Middle frontal gyrus (tissue), 1 donor: ENCODE data around the gene GLRX.
"Not testable (repeated sequence)": the region's sequence is repeated elsewhere in the genome, so short reads cannot be mapped to it uniquely, and the experiment has no call there.

Source experiments
- DNase-seq: peaks from one replicate; pipeline ENCODE4 v3.0.0-alpha.2; 2015; ENCODE audit warnings: low spot score; ENCODE audit errors: extremely low spot score

Gene GLRX

GRCh38 chr5:95822542-95823181 lies at the start of gene GLRX:
Gene GLRX, minus strand, starts transcription at chr5:95822726. Its CDS starts 64 bp downstream, at chr5:95822662.
- DNase-seq: no peak

GRCh38 chr5:95871146-95871806 lies 48.8 kb upstream of the GLRX start:
- DNase-seq: no peak

GRCh38 chr5:95870105-95870672 lies 47.7 kb upstream of the GLRX start:
- no peak for DNase-seq

- DNase-seq: not testable (repeated sequence)
Measured at GRCh38 chr5:95869173-95869855, 46.8 kb upstream of the GLRX start.

- DNase-seq: no peak
Measured at GRCh38 chr5:95868136-95868535, 45.6 kb upstream of the GLRX start.

- DNase-seq: no peak
Measured at GRCh38 chr5:95866435-95867040, 44.0 kb upstream of the GLRX start.

GRCh38 chr5:95864944-95865504 lies 42.5 kb upstream of the GLRX start:
- no peak for DNase-seq

- DNase-seq: no peak
Measured at GRCh38 chr5:95864456-95864855, 41.9 kb upstream of the GLRX start.

- DNase-seq: no peak
Measured at GRCh38 chr5:95863383-95863757, 40.8 kb upstream of the GLRX start.

- no peak for DNase-seq
Measured at GRCh38 chr5:95862671-95863382, 40.3 kb upstream of the GLRX start.

GRCh38 chr5:95861864-95862561 lies 39.5 kb upstream of the GLRX start:
- no peak for DNase-seq

GRCh38 chr5:95861221-95861863 lies 38.8 kb upstream of the GLRX start:
- no peak for DNase-seq

GRCh38 chr5:95859661-95860060 lies 37.1 kb upstream of the GLRX start:
- DNase-seq: no peak

GRCh38 chr5:95858661-95859595 lies 36.4 kb upstream of the GLRX start:
- DNase-seq: peak; percentile 80

GRCh38 chr5:95858023-95858461 lies 35.5 kb upstream of the GLRX start:
- no peak for DNase-seq

GRCh38 chr5:95857185-95857945 lies 34.8 kb upstream of the GLRX start:
- DNase-seq: no peak

GRCh38 chr5:95856501-95856981 lies 34.0 kb upstream of the GLRX start:
- DNase-seq: no peak

- DNase-seq: no peak
Measured at GRCh38 chr5:95853490-95853889, 31.0 kb upstream of the GLRX start.
